IPS-20b (cell line): ENCODE data around the gene FAM50B.

Source experiments
- H3K27ac ChIP-seq: one replicate; pipeline ENCODE4 v1.5.1; 2013; ENCODE audit warnings: low read length
- H3K27me3 ChIP-seq: 2 replicates; pipeline ENCODE4 v1.6.1; 2013; ENCODE audit warnings: mild to moderate bottlenecking, low read length, inconsistent platforms; ENCODE audit not compliant: insufficient read depth
- H3K36me3 ChIP-seq: 2 replicates; pipeline ENCODE4 v1.6.1; 2013; ENCODE audit warnings: low read depth, mild to moderate bottlenecking, inconsistent platforms, low read length, moderate library complexity; ENCODE audit not compliant: insufficient read depth
- H3K4me1 ChIP-seq: 2 replicates; pipeline ENCODE4 v1.6.1; 2013; ENCODE audit warnings: mild to moderate bottlenecking, control low read depth, inconsistent platforms, low read length, moderate library complexity; ENCODE audit not compliant: insufficient read depth
- H3K4me3 ChIP-seq: 2 replicates; pipeline ENCODE4 v1.5.1; 2013; ENCODE audit warnings: mild to moderate bottlenecking, low read length, inconsistent platforms
- H3K9ac ChIP-seq: 2 replicates; pipeline ENCODE4 v1.6.1; 2013; ENCODE audit warnings: low read depth, mild to moderate bottlenecking, inconsistent platforms, low read length, moderate library complexity
- H3K9me3 ChIP-seq: 2 replicates; pipeline ENCODE4 v1.6.1; 2013; ENCODE audit warnings: mild to moderate bottlenecking, low read depth, low read length, inconsistent platforms; ENCODE audit not compliant: insufficient read depth

FAM50B gene, protein sequence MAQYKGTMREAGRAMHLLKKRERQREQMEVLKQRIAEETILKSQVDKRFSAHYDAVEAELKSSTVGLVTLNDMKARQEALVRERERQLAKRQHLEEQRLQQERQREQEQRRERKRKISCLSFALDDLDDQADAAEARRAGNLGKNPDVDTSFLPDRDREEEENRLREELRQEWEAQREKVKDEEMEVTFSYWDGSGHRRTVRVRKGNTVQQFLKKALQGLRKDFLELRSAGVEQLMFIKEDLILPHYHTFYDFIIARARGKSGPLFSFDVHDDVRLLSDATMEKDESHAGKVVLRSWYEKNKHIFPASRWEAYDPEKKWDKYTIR

DNA sequence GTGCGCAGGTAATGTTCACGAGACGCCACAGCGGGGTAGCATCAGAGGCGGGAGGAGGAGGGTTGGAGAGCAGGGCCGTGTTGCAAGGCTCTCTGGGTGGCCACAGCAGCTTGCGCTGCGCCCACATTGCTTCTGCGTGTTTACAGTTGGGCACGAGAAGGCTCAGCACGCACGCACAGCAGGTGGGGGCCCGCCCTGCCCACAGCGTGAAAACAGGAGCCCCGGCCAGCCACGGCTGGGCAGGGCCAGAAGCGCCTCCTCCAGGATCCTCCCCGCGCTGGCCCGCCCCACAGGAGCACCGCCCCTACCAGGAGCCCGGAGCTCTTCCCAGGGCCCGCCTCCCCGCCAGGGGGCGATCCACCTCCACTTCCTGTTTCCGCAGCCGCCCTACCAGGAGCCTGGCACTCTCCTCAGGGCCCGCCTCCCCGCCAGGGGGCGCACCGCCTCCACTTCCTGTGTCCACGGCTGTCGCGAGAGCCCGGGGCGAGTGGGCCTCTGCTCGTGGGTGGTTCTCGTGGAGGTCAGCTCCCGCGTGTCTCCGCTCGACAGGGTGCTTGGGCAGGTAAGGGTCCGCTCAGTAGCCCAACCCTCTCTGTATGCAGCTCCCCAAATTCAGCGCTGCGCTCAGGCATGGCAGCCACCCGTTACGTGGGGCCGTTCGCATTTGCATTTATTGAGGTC, at the start of gene FAM50B:
FAM50B (plus strand) TSS at position 449 of the 681 bp plus-strand sequence. CDS start 439 bp downstream, outside the sequence.
- Histone ChIP-seq H3K36me3 (no peaks in the 10 kb centered on the region), H3K9ac (peak within 1 kb of the TSS; percentile 43; the same call in 1 of the 2 replicates), H3K4me3 (peak within 1 kb of the TSS; percentile 71), H3K27me3 (no peaks in the 10 kb centered on the region), H3K9me3 (no peaks in the 10 kb centered on the region), H3K27ac (no peak within 1 kb of the TSS), H3K4me1 (no peaks in the 10 kb centered on the region)

DNA sequence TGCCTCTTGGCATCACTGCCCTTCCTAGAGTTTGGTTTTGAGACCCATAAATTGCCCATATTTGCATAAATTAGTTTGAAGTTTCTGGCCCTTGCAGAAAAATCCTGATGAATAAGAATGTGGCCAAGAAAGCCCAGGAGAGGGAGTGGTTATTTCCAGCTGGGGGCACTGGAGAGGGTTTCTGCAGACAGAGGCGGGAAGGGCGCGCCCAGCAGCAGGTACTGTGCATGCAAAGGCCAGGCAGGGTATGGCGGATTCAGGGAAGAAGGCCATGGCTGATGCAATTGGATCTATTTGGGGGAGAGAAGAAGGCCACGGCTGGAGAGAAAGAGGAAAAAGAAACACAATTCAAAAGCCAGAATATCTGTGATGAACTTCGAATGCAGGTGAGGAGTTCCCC, 49.5 kb upstream of the FAM50B start:
- H3K9me3 ChIP-seq: no peaks in the 10 kb centered on the region
- no peak overlapping the region for H3K9ac ChIP-seq
- no peaks in the 10 kb centered on the region; the same call in 1 of the 2 replicates for H3K27me3 ChIP-seq
- no peak overlapping the region for H3K27ac ChIP-seq
- no peaks in the 10 kb centered on the region; the same call in 1 of the 2 replicates for H3K4me1 ChIP-seq
- H3K36me3 ChIP-seq: no peaks in the 10 kb centered on the region
- no peak overlapping the region for H3K4me3 ChIP-seq

DNA sequence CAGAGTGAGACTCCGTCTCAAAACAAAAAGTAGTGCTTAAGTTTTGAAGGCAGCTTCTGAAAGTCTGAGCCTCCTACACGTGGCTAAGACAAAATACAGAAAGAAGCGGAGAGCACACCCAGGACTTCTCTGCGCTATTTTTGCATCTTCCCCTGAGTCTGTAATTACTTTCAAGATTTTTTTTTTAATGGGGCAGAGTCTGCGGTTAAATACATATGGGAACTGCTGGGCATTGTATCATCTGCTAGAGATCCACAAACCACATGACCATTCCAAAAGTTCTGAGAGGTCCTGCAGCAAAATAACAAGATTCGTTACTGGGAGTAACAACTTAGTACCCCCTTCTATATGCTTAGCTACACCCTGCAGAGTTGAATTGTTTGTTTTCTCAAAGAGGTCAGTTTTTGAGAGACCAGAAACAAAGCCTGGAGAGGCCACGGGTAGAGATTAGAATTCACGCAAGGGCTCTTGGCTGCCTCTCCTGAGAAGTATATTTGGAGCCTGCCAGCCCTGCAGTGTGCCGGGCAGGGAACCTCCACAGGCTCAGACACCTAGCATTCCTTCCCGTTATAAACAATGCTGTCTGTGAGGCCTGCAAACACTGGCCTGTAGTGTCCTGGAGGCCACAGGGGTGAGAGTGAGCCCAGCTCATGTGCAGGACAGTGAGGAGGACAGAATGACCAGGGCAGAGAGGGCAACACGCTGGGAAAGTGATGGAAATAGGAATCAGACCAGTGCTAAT, 48.2 kb upstream of the FAM50B start:
- Histone ChIP-seq H3K36me3 (no peaks in the 10 kb centered on the region), H3K4me1 (no peaks in the 10 kb centered on the region; the same call in 1 of the 2 replicates), H3K9ac (no peak overlapping the region), H3K9me3 (no peaks in the 10 kb centered on the region), H3K27ac (no peak overlapping the region), H3K4me3 (no peak overlapping the region), H3K27me3 (no peaks in the 10 kb centered on the region; the same call in 1 of the 2 replicates)

DNA sequence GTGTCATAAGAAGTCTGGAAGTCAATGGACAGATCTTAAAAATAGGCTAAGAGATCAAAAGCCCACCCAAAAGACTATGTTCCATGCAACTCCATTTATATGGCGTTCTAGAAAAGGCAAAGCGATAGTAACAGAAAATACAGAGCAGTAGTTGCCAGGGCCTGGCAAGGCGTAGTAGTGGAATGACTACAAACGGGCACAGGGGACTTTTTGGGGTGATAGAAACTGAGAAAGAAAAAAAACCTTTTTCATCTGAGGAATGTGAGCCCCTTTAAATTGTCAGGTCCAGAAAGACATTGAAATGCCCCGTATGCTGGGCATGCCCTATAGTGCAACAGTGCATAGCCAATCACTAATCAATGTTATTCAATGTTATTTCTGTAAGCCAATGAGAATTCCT, 47.2 kb upstream of the FAM50B start:
- H3K4me3 ChIP-seq: no peak overlapping the region
- H3K36me3 ChIP-seq: no peaks in the 10 kb centered on the region
- no peaks in the 10 kb centered on the region; the same call in 1 of the 2 replicates for H3K27me3 ChIP-seq
- H3K4me1 ChIP-seq: no peaks in the 10 kb centered on the region; the same call in 1 of the 2 replicates
- no peaks in the 10 kb centered on the region for H3K9me3 ChIP-seq
- no peak overlapping the region for H3K27ac ChIP-seq
- no peak overlapping the region for H3K9ac ChIP-seq

DNA sequence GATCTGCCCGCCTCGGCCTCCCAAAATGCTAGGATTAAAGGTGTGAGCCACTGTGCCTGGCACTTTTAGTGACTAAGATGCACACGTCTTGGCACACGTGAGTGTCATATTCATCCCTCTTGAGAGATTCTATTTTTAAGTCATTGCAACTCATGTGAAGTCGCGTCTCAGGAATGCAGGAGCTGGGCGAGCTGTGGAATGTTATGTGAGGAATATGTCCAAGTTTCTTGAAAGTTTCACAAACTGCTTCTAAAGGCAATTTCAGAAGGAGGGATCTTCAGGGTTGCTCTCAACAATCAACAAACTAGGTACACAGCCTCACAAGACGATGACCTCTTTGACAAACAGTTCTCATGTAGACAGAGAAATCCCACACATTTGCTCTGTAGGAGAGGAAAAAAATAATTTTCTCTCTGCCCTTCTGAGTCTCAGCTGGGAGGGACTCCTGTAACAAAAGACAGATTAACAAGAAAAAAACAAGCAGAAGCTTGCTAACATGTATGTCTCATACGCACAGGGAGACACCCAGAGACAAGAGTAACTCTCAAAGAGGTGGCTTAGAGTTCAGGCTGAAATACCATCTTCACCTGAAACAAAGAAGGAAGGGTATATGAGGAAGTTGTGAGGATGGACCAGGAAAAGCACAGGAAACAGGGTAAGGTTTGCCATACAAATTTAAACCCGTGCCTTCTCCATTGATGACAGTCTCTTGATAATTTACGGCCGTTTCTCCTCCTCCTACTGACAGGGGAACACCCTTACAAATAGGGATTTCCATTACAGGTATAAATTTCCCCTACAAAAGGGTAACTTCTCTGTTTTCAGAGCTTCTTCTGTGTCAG, 45.3 kb upstream of the FAM50B start:
- Histone ChIP-seq H3K9me3 (no peaks in the 10 kb centered on the region), H3K4me3 (no peak overlapping the region), H3K27me3 (no peaks in the 10 kb centered on the region; the same call in 1 of the 2 replicates), H3K9ac (no peak overlapping the region), H3K4me1 (no peaks in the 10 kb centered on the region; the same call in 1 of the 2 replicates), H3K36me3 (no peaks in the 10 kb centered on the region), H3K27ac (no peak overlapping the region)

DNA sequence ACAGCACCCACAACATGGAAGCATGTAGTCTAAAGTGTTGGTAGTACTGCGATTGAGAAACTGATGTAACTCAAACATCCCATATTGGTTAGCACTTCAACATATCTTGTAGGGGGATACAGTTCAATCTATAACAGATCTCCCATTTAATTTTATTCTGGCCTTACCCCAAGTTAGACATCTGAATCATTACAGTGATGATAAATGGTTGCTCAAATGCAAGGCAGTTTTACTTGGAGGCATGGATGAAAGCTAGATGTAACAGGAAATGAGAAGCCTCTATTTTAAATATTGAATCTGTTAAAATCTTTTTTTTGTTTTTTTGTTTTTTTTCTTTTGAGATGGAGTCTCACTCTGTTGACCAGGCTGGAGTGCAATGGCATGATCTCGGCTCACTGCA, 44.2 kb upstream of the FAM50B start:
- Histone ChIP-seq H3K27me3 (no peaks in the 10 kb centered on the region; the same call in 1 of the 2 replicates), H3K9me3 (no peaks in the 10 kb centered on the region), H3K27ac (no peak overlapping the region)

DNA sequence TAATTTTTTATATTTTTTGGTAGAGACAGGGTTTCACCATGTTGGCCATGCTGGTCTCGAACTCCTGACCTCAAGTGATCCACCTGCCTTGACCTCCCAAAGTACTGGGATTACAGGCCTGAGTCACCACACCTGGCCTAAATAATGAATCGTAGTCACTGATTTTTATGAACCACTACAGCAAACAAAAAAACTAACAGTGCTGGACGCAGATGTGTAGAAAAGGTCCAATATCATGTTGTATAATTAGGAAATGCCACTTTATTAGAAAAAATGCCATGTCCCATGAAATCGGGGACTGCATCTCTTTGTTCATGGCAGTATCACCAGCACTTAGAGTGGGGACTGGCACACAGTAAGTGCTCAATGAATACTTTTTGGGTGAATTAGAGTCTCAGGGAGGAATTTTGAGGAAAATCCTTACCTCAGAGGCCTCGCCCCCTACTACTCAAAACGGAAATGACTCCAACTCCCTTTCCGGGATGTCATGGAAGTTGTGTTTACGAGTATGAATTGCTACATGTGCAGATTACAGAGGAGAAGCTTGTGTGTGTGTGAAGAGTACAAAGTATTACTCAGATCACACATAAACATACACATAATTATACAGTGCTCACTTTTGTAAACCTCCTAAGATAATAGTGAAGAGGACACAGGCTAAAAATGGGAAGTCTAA, 43.6 kb upstream of the FAM50B start:
- Histone ChIP-seq H3K36me3 (no peaks in the 10 kb centered on the region), H3K27me3 (no peaks in the 10 kb centered on the region), H3K4me1 (no peaks in the 10 kb centered on the region), H3K4me3 (no peak overlapping the region), H3K9me3 (no peaks in the 10 kb centered on the region), H3K9ac (no peak overlapping the region), H3K27ac (no peak overlapping the region)

More for the DNA sequence above, 44.2 kb upstream of the FAM50B start:
- Histone ChIP-seq H3K9ac (no peak overlapping the region), H3K36me3 (no peaks in the 10 kb centered on the region), H3K4me3 (no peak overlapping the region), H3K4me1 (no peaks in the 10 kb centered on the region)

DNA sequence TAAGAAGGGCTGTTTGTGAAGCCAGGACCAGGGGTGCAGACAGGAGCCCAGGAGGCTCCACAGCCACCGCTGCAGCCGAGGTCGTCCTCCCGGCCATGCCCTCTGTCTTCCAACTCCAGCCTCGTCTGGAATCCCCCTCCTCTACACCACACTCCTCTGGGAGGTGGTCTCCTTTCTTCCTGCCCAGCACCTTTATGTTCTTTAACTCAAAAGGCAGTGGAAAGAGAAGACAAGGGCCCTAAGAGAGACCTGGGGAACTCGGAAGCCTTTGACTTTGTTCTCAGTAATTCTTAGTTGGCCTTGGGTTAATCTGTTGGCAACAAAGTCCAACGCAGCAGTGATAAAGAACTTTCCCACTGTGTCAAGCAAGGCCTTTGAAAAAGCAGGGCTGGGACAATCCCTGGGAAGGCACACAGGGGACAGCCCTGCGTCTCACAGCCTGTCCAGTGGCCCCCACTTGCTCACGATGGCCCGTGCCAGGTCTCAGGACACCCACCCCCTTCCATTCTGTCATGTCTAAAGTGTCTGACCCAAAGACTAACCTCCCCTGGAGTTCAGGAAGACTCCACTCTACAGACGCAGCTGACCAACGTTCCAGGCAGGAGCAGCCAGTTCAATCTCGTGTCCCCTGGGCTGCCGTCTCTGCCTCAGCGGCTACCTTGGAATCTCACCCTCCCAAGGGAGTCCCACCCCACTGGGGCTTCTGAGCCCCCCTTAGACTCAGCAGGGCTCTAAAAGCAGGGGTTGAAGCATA, 42.8 kb upstream of the FAM50B start:
- Histone ChIP-seq H3K4me1 (no peaks in the 10 kb centered on the region), H3K36me3 (no peaks in the 10 kb centered on the region), H3K9me3 (no peaks in the 10 kb centered on the region), H3K27ac (no peak overlapping the region), H3K27me3 (no peaks in the 10 kb centered on the region), H3K4me3 (no peak overlapping the region), H3K9ac (no peak overlapping the region)

DNA sequence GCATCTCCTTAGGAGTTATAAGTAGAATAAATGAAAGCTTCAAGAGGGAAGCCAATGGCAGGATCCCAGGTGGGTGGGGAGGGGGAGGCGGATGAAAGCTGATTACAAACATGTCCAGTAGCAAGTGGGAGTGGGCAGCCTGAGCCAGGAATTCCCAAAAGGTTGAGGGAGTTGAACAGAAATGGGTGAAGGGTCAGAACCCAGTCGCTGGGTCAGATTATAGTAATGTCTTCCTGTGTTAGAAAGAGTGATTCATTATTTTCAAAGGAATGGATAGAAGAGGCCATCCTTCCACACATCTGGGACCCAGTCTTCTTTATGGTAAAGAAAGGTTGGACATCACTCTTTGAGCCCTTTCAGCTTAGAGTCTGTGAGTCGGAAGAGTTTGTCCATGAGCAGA, 41.0 kb upstream of the FAM50B start:
- no peak overlapping the region for H3K9ac ChIP-seq
- H3K27ac ChIP-seq: no peak overlapping the region

DNA sequence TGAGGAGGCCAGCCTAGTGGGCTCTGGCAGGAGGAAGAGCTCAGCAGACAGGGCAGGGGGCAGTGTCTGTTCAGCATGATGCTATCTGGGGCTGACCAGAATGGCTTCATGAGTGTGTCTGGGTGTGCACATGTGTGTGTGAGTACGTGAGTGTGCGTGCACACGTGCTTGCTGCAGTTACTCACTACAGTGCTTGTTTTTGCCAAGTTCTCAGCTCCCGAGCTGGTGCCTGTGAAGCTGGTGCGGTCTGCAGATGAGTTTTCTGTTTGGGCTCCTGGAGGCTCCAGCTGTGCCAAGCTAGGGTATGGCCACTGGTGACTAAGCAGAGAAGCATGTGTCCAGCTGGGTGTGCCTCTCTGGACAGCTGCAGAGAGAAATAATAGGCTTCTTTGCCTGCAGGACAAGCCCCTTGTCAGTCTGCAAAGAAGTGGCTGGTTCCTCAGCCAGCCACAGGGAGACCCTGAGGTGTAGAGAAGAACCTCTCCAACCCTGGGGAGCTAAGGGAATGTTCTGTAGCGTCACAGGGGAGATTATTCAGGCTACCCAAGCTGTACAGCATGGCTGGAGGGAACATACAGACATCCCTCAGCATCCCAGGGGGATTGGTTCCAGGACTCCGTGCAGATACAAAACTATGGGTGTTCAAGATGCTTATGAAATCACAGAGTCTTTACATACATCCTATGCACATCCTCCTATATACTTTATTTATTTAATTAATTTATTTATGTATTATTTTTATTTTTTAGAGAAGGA, 40.2 kb upstream of the FAM50B start:
- Histone ChIP-seq H3K36me3 (no peaks in the 10 kb centered on the region), H3K9ac (no peak overlapping the region), H3K27ac (no peak overlapping the region), H3K27me3 (no peaks in the 10 kb centered on the region), H3K4me1 (0 out of 2 replicates have a peak, but pooled peaks cover 3% of the 10 kb centered on the region), H3K9me3 (no peaks in the 10 kb centered on the region), H3K4me3 (no peak overlapping the region)

More for the DNA sequence above, 41.0 kb upstream of the FAM50B start:
- H3K4me3 ChIP-seq: no peak overlapping the region
- 0 out of 2 replicates have a peak, but pooled peaks cover 3% of the 10 kb centered on the region for H3K4me1 ChIP-seq
- no peaks in the 10 kb centered on the region for H3K36me3 ChIP-seq
- H3K9me3 ChIP-seq: no peaks in the 10 kb centered on the region
- H3K27me3 ChIP-seq: no peaks in the 10 kb centered on the region
